Measurements from ENCODE around the gene FMN2.

GRCh38 chr1:240271081-240271480, 179.4 kb downstream of the FMN2 start:
- no peak for TF ChIP-seq CTCF (IDR thresholded peaks at IDR 0.05)
- no peak for TF ChIP-seq EZH2 (IDR thresholded peaks at IDR 0.05)
